Fibroblast of the aortic adventitia (primary cell): ENCODE data around the gene CNOT4. TPM values are rescaled to one million over a fixed set of nuclear protein-coding genes. Genes with fewer than 3 reads are reported as not detected.
A peak's percentile ranks its signal among the peaks of the same experiment; 100 is the strongest.

ENCODE experiments used
- DNase-seq: peaks from one replicate; pipeline ENCODE4 v3.0.0-alpha.2; 2010; ENCODE audit warnings: low read depth
- H3K4me3 ChIP-seq: 2 replicates; pipeline ENCODE4 v1.5.1; 2011; ENCODE audit warnings: low read depth, mild to moderate bottlenecking, control low read depth, low read length, moderate library complexity
- CTCF ChIP-seq: IDR thresholded peaks from 2 replicates; pipeline ENCODE4 v1.5.1; 2011; ENCODE audit warnings: mild to moderate bottlenecking, low read length, control low read depth, inconsistent platforms; ENCODE audit not compliant: insufficient read depth
- total RNA-seq: library from RNA; depleted of rRNA; stranded (reverse); fragments of >200 nt; gene quantifications from 2 replicates; pipeline ENCODE4 v1.2.3, GENCODE V29; 2012; ENCODE audit warnings: low replicate concordance

CNOT4 gene
- total RNA-seq, 1 donor, result 21.1 TPM

- no peak overlapping the region for H3K4me3 ChIP-seq
- no peak for TF ChIP-seq CTCF
- DNase-seq, result no peak
Measured at GRCh38 chr7:135428011-135428410, 81.9 kb downstream of the CNOT4 start.

GRCh38 chr7:135427166-135427565 lies 82.7 kb downstream of the CNOT4 start:
- TF ChIP-seq CTCF, result no peak
- no peak for DNase-seq
- no peak overlapping the region for H3K4me3 ChIP-seq

GRCh38 chr7:135425036-135425435 lies 84.9 kb downstream of the CNOT4 start:
- no peak for TF ChIP-seq CTCF
- no peak for DNase-seq
- H3K4me3 ChIP-seq, result no peak overlapping the region

GRCh38 chr7:135420786-135421185 lies 89.1 kb downstream of the CNOT4 start:
- TF ChIP-seq CTCF, result no peak
- no peak for DNase-seq
- H3K4me3 ChIP-seq, result no peak overlapping the region

- TF ChIP-seq CTCF, result no peak
- no peak overlapping the region for H3K4me3 ChIP-seq
- DNase-seq, result no peak
Measured at GRCh38 chr7:135416431-135416830, 93.5 kb downstream of the CNOT4 start.

- peak; percentile 67 for TF ChIP-seq CTCF
- peak; percentile 70 for DNase-seq
- H3K4me3 ChIP-seq, result no peak overlapping the region
Measured at GRCh38 chr7:135414850-135415439, 95.0 kb downstream of the CNOT4 start.

GRCh38 chr7:135414208-135414607 lies 95.7 kb downstream of the CNOT4 start:
- no peak overlapping the region for H3K4me3 ChIP-seq
- no peak for DNase-seq
- TF ChIP-seq CTCF, result no peak
